Gastrocnemius medialis (tissue), 4 donors: ENCODE measurements around the gene METTL5.

Experiments used
- POLR2A ChIP-seq, 2 donors: fragments of 450-650 bp; IDR thresholded peaks; one replicate each; pipeline ENCODE4 v1.6.1; 2017; ENCODE audit warnings: antibody characterized with exemption in 2 of 2, mild to moderate bottlenecking in 2 of 2, moderate library complexity in 2 of 2
- TF ChIP-seq, protein P1 (sequence below), 5 experiments: fragments of 450-650 bp in 3 of 5; fragments of 200-600 bp in 2 of 5; sonication (generic) in 2 of 5; IDR thresholded peaks in 4 of 5; conservative IDR thresholded peaks in 1 of 5; 1 replicate in 4 of 5; 2 replicates in 1 of 5; pipeline ENCODE4 v1.5.1; 2016 to 2019; ENCODE audit warnings: antibody characterized with exemption in 5 of 5, mild to moderate bottlenecking in 3 of 5, moderate library complexity in 3 of 5

DNA sequence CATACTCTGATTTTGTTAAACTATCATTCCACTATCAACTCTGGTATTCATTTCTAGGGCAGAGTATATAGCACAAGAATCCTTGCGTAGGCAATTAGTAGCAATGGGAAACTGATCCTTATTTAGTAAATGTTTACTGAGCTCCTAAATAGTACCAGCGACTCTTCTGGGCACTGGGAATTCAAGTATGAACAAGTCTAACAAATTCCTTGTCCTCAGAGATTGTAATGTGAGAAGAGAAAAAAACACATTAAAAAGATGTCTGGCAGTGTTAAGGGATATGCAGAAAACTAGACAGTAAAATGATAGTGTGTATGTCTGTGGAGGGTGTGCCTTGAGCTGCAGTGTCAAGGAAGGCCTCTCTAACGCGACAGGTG, 721 bp downstream of the METTL5 start:
- TF ChIP-seq, protein P1, sequence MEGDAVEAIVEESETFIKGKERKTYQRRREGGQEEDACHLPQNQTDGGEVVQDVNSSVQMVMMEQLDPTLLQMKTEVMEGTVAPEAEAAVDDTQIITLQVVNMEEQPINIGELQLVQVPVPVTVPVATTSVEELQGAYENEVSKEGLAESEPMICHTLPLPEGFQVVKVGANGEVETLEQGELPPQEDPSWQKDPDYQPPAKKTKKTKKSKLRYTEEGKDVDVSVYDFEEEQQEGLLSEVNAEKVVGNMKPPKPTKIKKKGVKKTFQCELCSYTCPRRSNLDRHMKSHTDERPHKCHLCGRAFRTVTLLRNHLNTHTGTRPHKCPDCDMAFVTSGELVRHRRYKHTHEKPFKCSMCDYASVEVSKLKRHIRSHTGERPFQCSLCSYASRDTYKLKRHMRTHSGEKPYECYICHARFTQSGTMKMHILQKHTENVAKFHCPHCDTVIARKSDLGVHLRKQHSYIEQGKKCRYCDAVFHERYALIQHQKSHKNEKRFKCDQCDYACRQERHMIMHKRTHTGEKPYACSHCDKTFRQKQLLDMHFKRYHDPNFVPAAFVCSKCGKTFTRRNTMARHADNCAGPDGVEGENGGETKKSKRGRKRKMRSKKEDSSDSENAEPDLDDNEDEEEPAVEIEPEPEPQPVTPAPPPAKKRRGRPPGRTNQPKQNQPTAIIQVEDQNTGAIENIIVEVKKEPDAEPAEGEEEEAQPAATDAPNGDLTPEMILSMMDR (IDR thresholded peaks at IDR 0.05 in 4 of 5, conservative IDR thresholded peaks at IDR 0.05 in 1 of 5): no peak
- TF ChIP-seq POLR2A (IDR thresholded peaks at IDR 0.05): no peak
